Activated effector memory CD4-positive, alpha-beta T cell treated with Interleukin-2 at 50 U/mL for 16 hours (primary cell): ENCODE results near the gene TMEM235.
A peak's percentile ranks its signal among the peaks of the same experiment; 100 is the strongest.

Experiments used
- DNase-seq: peaks from one replicate; pipeline ENCODE4 v3.0.0-alpha.2; 2020

The TMEM235 gene

GRCh38 chr17:78273813-78274212, 42.4 kb downstream of the TMEM235 start:
- DNase-seq: no peak

GRCh38 chr17:78275355-78275754, 43.9 kb downstream of the TMEM235 start:
- DNase-seq: no peak

- no peak for DNase-seq
These were observed 44.9 kb downstream of the TMEM235 start for GRCh38 chr17:78276098-78276887.

GRCh38 chr17:78278139-78278741, 46.8 kb downstream of the TMEM235 start:
- no peak for DNase-seq

- DNase-seq: no peak
These were observed 48.0 kb downstream of the TMEM235 start for GRCh38 chr17:78279360-78279990.

GRCh38 chr17:78281249-78281845, 49.9 kb downstream of the TMEM235 start:
- DNase-seq: no peak

- no peak for DNase-seq
These were observed 52.7 kb downstream of the TMEM235 start for GRCh38 chr17:78284146-78284545.

- DNase-seq: no peak
These were observed 57.6 kb downstream of the TMEM235 start for GRCh38 chr17:78289004-78289403.

GRCh38 chr17:78289802-78290363, 58.5 kb downstream of the TMEM235 start:
- peak; percentile 60 for DNase-seq
